HG03469 (cell line): ENCODE data around the gene MPC1.

Experiments
- ATAC-seq: cut with Tn5 transposase; IDR thresholded peaks from one replicate; pipeline ENCODE4 v1.9.1; 2021; ENCODE audit warnings: mild to moderate bottlenecking, moderate library complexity, moderate number of reproducible peaks; ENCODE audit not compliant: unreplicated experiment

The MPC1 gene

DNA sequence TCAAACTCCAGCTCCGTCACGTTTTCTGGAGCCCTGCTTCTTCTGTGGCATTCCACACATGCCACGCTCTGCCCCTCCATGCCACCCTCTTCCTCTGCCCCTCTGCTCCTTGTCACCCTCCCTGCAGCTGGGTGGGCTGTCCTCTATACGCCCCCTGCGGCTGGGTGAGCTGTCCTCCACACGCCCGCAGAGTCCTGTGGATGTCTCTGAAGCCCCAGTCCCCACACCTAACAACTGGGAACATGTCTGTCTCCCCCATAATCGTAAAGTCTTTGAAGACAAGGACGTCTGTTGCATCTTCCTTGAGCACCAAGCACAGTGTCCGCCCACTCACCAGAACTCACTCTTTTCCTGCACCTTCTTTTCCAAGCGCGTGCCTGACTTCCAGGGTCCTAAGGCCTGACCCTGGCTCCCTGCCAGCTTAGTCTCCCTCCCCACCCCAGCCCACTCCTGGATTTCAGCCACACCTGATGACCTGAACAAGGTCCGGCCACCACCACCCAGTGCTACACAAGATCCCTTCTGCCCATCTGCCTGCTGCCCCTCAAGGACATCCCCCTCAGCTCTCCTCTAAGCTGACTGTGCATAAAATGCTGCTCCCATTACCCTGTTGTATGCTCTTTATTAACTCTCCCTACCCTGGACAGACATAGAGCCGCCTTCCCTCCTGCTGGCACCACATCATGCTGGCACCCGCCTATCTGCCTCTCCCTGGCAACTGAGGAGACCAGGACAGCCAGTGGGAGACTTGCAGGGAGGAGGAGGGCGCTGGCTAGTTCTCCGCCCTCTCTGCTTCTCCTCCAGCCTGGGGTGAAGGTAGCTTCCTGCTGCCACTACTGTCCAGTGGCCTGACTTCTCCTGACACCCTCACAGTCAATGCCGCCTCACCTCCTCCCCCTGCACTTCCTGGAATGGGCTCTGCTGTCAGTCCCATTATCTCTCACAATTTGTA, 63.8 kb downstream of the MPC1 start:
- no peak for ATAC-seq

DNA sequence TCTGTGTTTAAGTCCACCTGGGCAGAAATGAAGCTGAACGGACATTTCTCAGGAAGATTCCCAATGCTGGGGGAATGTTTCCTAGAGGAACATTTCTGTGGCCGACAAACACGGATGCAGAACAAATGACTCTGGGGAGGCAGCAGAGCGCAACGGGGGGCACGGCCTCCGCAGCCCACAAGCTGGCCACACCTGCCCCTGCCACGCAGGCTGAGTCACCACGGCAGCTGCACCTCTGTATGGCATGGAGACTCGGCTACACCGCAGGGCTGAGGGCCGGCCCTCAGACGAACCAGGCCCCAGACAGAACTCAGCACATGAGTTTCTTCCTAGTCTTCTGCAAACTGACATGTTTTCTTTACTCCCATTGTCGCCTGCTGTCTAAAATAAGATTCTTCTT, 64.5 kb downstream of the MPC1 start:
- no peak for ATAC-seq

DNA sequence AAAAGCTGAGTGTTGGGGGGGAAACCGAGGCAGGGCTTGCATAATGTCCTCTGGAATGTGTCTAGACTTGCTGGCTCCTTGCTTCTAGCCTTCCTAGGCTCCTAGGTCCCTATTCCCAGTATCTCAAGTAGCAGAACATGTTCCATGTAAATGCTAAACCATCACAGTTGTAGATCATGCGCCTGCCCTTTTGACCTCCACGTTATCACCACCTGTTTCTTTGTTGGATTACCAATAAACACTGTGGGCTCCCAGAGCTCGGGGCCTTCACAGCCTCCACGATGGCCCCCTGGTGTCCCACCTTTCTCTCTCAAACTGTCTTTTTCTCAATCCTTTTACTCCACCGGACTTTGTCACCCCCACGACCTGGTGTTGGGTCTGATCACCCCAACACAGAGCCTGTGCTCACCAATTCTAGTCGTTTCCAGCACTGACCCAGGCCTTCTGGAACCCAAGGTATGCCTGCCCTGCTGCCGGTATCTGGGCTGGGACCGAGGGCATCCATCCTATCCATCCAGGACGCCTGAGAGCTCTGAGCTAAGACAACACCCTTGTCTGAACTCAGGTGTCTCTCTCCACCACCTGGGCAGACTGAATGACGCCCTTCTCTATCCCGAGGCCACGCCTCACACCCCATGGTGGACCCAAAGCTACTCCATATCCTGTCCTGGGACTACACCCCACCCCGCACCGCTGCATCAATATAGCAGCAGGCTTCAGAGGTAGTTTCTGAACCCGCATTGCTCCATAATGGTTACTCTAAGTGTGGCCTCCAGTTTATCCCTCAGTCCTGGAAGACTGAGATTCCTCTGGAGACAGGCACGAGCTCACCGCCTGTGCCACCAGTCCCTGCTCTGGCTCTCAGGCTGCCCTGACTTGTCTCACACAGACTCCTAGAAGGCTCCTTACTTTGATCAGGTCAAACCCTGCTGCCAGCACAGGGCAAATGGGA, 65.2 kb downstream of the MPC1 start:
- no peak for ATAC-seq

- no peak for ATAC-seq
Measured at GRCh38 chr6:166315436-166315835, 67.3 kb downstream of the MPC1 start.
